GM23338 (cell line): ENCODE results near the gene CELF2. TPM values are rescaled to one million over a fixed set of nuclear protein-coding genes. Genes with fewer than 3 reads are reported as not detected.

Experiments used
- ATAC-seq: fragments of 200-7000 bp; cut with Tn5 transposase; 3 replicates; pipeline ENCODE4 v1.9.1; 2020
- DNase-seq: peaks from one replicate; pipeline ENCODE4 v3.0.0-alpha.2; 2015; ENCODE audit warnings: low spot score
- H2AFZ ChIP-seq: fragments of 200-600 bp; sonication (generic); 2 replicates; pipeline ENCODE4 v1.8.0; 2016; ENCODE audit warnings: antibody characterized with exemption, mild to moderate bottlenecking, moderate library complexity
- H3F3A ChIP-seq: fragments of 200-600 bp; sonication (generic); replicated peaks from 2 replicates; pipeline ENCODE4 v1.8.0; 2017; ENCODE audit warnings: antibody characterized with exemption, mixed run types, low read depth
- H3K27ac ChIP-seq: fragments of 200-600 bp; sonication (generic); 2 replicates; pipeline ENCODE4 v1.6.1; 2016; ENCODE audit warnings: low read depth
- H3K27me3 ChIP-seq: fragments of 200-600 bp; sonication (generic); 2 replicates; pipeline ENCODE4 v1.8.0; 2016; ENCODE audit warnings: mild to moderate bottlenecking, mixed run types, moderate library complexity; ENCODE audit not compliant: insufficient read depth
- H3K36me3 ChIP-seq: fragments of 200-600 bp; sonication (generic); 2 replicates; pipeline ENCODE4 v1.8.0; 2016; ENCODE audit warnings: mild to moderate bottlenecking; ENCODE audit not compliant: insufficient read depth
- H3K4me1 ChIP-seq: fragments of 200-600 bp; sonication (generic); 2 replicates; pipeline ENCODE4 v1.8.0; 2016; ENCODE audit warnings: mild to moderate bottlenecking, moderate library complexity; ENCODE audit not compliant: insufficient read depth
- H3K4me2 ChIP-seq: fragments of 200-600 bp; sonication (generic); 2 replicates; pipeline ENCODE4 v1.7.1; 2017; ENCODE audit warnings: mixed run types
- H3K4me3 ChIP-seq: fragments of 200-600 bp; sonication (generic); 2 replicates; pipeline ENCODE4 v1.6.1; 2016; ENCODE audit warnings: mixed run types
- H3K79me2 ChIP-seq: fragments of 200-600 bp; sonication (generic); replicated peaks from 2 replicates; pipeline ENCODE4 v1.8.0; 2017; ENCODE audit warnings: mild to moderate bottlenecking; ENCODE audit not compliant: insufficient read depth
- H3K9me2 ChIP-seq: fragments of 200-600 bp; sonication (generic); 2 replicates; pipeline ENCODE4 v1.8.0; 2017; ENCODE audit not compliant: insufficient read depth
- H4K20me1 ChIP-seq: fragments of 200-600 bp; sonication (generic); replicated peaks from 2 replicates; pipeline ENCODE4 v1.8.0; 2017; ENCODE audit warnings: mild to moderate bottlenecking; ENCODE audit not compliant: insufficient read depth
- H3K27ac Mint-ChIP-seq: 2 replicates; pipeline ENCODE4 v1.8.0; 2020; ENCODE audit warnings: inconsistent platforms, mild to moderate bottlenecking, moderate library complexity, mixed read lengths
- H3K27me3 Mint-ChIP-seq: 3 replicates; pipeline ENCODE4 v1.8.0; 2022; ENCODE audit warnings: low read depth, mild to moderate bottlenecking, moderate library complexity, mixed read lengths, inconsistent platforms; ENCODE audit not compliant: insufficient read depth, poor library complexity
- H3K36me3 Mint-ChIP-seq: 3 replicates; pipeline ENCODE4 v1.8.0; 2021; ENCODE audit warnings: low read depth, mild to moderate bottlenecking, inconsistent platforms, moderate library complexity, mixed read lengths
- H3K4me1 Mint-ChIP-seq: 3 replicates; pipeline ENCODE4 v1.8.0; 2020; ENCODE audit warnings: mild to moderate bottlenecking, inconsistent platforms, mixed read lengths
- H3K4me3 Mint-ChIP-seq: 3 replicates; pipeline ENCODE4 v1.8.0; 2021; ENCODE audit warnings: moderate library complexity, mild to moderate bottlenecking, inconsistent platforms, mixed read lengths
- H3K9me3 Mint-ChIP-seq: 3 replicates; pipeline ENCODE4 v1.8.0; 2020; ENCODE audit warnings: moderate library complexity, mild to moderate bottlenecking, inconsistent platforms, mixed read lengths
- CREB1 ChIP-seq: fragments of 250-450 bp; sonication (Bioruptor Pico); IDR thresholded peaks from 2 replicates; pipeline ENCODE4 v1.5.0; 2020; ENCODE audit warnings: low read depth, mild to moderate bottlenecking, moderate library complexity
- EZH2 ChIP-seq: fragments of 200-600 bp; sonication (generic); IDR thresholded peaks from one replicate; pipeline ENCODE4 v1.8.0; 2017; ENCODE audit warnings: antibody characterized with exemption, mild to moderate bottlenecking, low read depth; ENCODE audit not compliant: unreplicated experiment
- EZH2phosphoT487 ChIP-seq: fragments of 200-600 bp; sonication (generic); IDR thresholded peaks from one replicate; pipeline ENCODE4 v1.8.1; 2018; ENCODE audit warnings: antibody characterized with exemption; ENCODE audit not compliant: unreplicated experiment
- JUNB ChIP-seq: IDR thresholded peaks from one replicate; pipeline ENCODE4 v1.6.1; 2016; ENCODE audit warnings: antibody characterized with exemption; ENCODE audit not compliant: unreplicated experiment
- NANOG ChIP-seq: IDR thresholded peaks from 2 replicates; pipeline ENCODE4 v1.6.1; 2016; ENCODE audit warnings: antibody characterized with exemption, borderline replicate concordance
- POLR2AphosphoS5 ChIP-seq: IDR thresholded peaks from 2 replicates; pipeline ENCODE4 v1.6.1; 2016; ENCODE audit warnings: antibody characterized with exemption, low read depth
- STAT1 ChIP-seq: IDR thresholded peaks from one replicate; pipeline ENCODE4 v1.6.1; 2016; ENCODE audit warnings: antibody characterized with exemption; ENCODE audit not compliant: unreplicated experiment
- ZNF114 ChIP-seq: fragments of 250-450 bp; sonication (Bioruptor Pico); IDR thresholded peaks from 2 replicates; pipeline ENCODE4 v1.5.0; 2020; ENCODE audit warnings: mild to moderate bottlenecking, moderate library complexity
- ZNF331 ChIP-seq: fragments of 250-450 bp; sonication (Bioruptor Pico); IDR thresholded peaks from 2 replicates; pipeline ENCODE4 v1.5.0; 2020; ENCODE audit warnings: low read depth, mild to moderate bottlenecking, moderate library complexity
- polyA plus RNA-seq: library from polyadenylated mRNA; unstranded; fragments of >200 nt; fragmentation: Nextera tagmentation; extraction: Ambion mirVana; gene quantifications from 2 replicates; pipeline ENCODE4 v1.2.1, GENCODE V29; 2016
- total RNA-seq: library from RNA; depleted of rRNA; stranded (reverse); fragments of >200 nt; shearing (Covaris generic); gene quantifications from 2 replicates; pipeline ENCODE4 v1.2.3, GENCODE V29; 2014
- TF ChIP-seq, protein P1 (sequence below): fragments of 250-450 bp; sonication (Bioruptor Pico); IDR thresholded peaks from 2 replicates; pipeline ENCODE4 v1.5.0; 2020; ENCODE audit warnings: mild to moderate bottlenecking, moderate library complexity
- TF ChIP-seq, protein P2 (sequence below), 2 experiments: fragments of 200-600 bp in 1 of 2; sonication (generic) in 1 of 2; conservative IDR thresholded peaks; 2 replicates each; pipeline versions ENCODE4 v1.5.1 to v1.6.1; 2016 to 2017; ENCODE audit warnings: antibody characterized with exemption in 2 of 2, low read depth in 2 of 2, mild to moderate bottlenecking in 2 of 2, moderate library complexity in 1 of 2
- TF ChIP-seq, protein P3 (sequence below): IDR thresholded peaks from one replicate; pipeline ENCODE4 v1.6.1; 2018; ENCODE audit warnings: antibody characterized with exemption; ENCODE audit not compliant: unreplicated experiment
- TF ChIP-seq, protein P4 (sequence below): IDR thresholded peaks from 2 replicates; pipeline ENCODE4 v1.6.1; 2016; ENCODE audit warnings: antibody characterized with exemption

The CELF2 gene
- total and polyA plus RNA-seq, 2 experiments from 2014 or later: 18.1 to 22.5 TPM

DNA sequence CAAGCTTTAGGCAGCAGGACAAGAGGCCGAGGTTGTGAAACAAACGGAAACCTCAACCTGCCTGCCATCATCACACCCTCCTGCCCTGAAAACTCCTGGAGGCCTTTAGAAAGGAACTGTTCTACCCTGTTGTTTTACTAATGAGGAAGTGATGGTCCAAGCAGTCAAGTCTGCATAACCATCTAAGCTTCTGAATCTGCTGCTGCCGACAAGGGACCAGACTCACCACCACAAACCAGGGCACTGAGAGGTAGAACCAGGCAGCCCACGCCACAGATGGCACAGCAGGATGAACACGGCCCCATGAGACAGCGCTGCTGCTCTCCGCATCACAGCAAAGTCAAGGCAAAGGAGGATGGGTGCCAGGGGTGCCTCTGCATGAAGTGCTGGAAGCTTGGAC lies 209.4 kb downstream of the CELF2 start:
- Histone ChIP-seq H2AFZ (no peak overlapping the region), H4K20me1 (no peaks in the 10 kb centered on the region), H3F3A (no peaks in the 10 kb centered on the region), H3K79me2 (no peaks in the 10 kb centered on the region), H3K4me3 (no peak overlapping the region), H3K4me1 (peaks cover 12% of the 10 kb centered on the region), H3K27ac (no peak overlapping the region), H3K27me3 (no peaks in the 10 kb centered on the region), H3K36me3 (no peaks in the 10 kb centered on the region), H3K9me2 (no peaks in the 10 kb centered on the region), H3K4me2 (no peak overlapping the region)
- ATAC-seq (no peak), DNase-seq (no peak)
- Mint-ChIP-seq H3K27ac (no peak overlapping the region; the same call in 1 of the 2 replicates), H3K27me3 (peaks cover 2% of the 10 kb centered on the region), H3K4me1 (peaks cover 22% of the 10 kb centered on the region), H3K9me3 (no peaks in the 10 kb centered on the region), H3K36me3 (no peaks in the 10 kb centered on the region), H3K4me3 (no peak overlapping the region)
- TF ChIP-seq EZH2phosphoT487: no peak
- TF ChIP-seq, protein P1, sequence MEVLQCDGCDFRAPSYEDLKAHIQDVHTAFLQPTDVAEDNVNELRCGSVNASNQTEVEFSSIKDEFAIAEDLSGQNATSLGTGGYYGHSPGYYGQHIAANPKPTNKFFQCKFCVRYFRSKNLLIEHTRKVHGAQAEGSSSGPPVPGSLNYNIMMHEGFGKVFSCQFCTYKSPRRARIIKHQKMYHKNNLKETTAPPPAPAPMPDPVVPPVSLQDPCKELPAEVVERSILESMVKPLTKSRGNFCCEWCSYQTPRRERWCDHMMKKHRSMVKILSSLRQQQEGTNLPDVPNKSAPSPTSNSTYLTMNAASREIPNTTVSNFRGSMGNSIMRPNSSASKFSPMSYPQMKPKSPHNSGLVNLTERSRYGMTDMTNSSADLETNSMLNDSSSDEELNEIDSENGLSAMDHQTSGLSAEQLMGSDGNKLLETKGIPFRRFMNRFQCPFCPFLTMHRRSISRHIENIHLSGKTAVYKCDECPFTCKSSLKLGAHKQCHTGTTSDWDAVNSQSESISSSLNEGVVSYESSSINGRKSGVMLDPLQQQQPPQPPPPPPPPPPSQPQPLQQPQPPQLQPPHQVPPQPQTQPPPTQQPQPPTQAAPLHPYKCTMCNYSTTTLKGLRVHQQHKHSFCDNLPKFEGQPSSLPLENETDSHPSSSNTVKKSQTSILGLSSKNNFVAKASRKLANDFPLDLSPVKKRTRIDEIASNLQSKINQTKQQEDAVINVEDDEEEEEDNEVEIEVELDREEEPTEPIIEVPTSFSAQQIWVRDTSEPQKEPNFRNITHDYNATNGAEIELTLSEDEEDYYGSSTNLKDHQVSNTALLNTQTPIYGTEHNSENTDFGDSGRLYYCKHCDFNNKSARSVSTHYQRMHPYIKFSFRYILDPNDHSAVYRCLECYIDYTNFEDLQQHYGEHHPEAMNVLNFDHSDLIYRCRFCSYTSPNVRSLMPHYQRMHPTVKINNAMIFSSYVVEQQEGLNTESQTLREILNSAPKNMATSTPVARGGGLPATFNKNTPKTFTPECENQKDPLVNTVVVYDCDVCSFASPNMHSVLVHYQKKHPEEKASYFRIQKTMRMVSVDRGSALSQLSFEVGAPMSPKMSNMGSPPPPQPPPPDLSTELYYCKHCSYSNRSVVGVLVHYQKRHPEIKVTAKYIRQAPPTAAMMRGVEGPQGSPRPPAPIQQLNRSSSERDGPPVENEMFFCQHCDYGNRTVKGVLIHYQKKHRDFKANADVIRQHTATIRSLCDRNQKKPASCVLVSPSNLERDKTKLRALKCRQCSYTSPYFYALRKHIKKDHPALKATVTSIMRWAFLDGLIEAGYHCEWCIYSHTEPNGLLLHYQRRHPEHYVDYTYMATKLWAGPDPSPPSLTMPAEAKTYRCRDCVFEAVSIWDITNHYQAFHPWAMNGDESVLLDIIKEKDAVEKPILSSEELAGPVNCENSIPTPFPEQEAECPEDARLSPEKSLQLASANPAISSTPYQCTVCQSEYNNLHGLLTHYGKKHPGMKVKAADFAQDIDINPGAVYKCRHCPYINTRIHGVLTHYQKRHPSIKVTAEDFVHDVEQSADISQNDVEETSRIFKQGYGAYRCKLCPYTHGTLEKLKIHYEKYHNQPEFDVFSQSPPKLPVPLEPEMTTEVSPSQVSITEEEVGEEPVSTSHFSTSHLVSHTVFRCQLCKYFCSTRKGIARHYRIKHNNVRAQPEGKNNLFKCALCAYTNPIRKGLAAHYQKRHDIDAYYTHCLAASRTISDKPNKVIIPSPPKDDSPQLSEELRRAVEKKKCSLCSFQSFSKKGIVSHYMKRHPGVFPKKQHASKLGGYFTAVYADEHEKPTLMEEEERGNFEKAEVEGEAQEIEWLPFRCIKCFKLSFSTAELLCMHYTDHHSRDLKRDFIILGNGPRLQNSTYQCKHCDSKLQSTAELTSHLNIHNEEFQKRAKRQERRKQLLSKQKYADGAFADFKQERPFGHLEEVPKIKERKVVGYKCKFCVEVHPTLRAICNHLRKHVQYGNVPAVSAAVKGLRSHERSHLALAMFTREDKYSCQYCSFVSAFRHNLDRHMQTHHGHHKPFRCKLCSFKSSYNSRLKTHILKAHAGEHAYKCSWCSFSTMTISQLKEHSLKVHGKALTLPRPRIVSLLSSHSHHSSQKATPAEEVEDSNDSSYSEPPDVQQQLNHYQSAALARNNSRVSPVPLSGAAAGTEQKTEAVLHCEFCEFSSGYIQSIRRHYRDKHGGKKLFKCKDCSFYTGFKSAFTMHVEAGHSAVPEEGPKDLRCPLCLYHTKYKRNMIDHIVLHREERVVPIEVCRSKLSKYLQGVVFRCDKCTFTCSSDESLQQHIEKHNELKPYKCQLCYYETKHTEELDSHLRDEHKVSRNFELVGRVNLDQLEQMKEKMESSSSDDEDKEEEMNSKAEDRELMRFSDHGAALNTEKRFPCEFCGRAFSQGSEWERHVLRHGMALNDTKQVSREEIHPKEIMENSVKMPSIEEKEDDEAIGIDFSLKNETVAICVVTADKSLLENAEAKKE (CRISPR knock-in tag): no peak
- no peak for TF ChIP-seq CREB1 (CRISPR knock-in tag)
- TF ChIP-seq ZNF331 (CRISPR knock-in tag): no peak
- no peak for TF ChIP-seq EZH2
- TF ChIP-seq NANOG: no peak
- no peak for TF ChIP-seq STAT1
- TF ChIP-seq, protein P2, sequence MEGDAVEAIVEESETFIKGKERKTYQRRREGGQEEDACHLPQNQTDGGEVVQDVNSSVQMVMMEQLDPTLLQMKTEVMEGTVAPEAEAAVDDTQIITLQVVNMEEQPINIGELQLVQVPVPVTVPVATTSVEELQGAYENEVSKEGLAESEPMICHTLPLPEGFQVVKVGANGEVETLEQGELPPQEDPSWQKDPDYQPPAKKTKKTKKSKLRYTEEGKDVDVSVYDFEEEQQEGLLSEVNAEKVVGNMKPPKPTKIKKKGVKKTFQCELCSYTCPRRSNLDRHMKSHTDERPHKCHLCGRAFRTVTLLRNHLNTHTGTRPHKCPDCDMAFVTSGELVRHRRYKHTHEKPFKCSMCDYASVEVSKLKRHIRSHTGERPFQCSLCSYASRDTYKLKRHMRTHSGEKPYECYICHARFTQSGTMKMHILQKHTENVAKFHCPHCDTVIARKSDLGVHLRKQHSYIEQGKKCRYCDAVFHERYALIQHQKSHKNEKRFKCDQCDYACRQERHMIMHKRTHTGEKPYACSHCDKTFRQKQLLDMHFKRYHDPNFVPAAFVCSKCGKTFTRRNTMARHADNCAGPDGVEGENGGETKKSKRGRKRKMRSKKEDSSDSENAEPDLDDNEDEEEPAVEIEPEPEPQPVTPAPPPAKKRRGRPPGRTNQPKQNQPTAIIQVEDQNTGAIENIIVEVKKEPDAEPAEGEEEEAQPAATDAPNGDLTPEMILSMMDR (conservative IDR thresholded peaks at IDR 0.05; ENCODE audit: low read depth in 2 of 2): no peak
- TF ChIP-seq, protein P3, sequence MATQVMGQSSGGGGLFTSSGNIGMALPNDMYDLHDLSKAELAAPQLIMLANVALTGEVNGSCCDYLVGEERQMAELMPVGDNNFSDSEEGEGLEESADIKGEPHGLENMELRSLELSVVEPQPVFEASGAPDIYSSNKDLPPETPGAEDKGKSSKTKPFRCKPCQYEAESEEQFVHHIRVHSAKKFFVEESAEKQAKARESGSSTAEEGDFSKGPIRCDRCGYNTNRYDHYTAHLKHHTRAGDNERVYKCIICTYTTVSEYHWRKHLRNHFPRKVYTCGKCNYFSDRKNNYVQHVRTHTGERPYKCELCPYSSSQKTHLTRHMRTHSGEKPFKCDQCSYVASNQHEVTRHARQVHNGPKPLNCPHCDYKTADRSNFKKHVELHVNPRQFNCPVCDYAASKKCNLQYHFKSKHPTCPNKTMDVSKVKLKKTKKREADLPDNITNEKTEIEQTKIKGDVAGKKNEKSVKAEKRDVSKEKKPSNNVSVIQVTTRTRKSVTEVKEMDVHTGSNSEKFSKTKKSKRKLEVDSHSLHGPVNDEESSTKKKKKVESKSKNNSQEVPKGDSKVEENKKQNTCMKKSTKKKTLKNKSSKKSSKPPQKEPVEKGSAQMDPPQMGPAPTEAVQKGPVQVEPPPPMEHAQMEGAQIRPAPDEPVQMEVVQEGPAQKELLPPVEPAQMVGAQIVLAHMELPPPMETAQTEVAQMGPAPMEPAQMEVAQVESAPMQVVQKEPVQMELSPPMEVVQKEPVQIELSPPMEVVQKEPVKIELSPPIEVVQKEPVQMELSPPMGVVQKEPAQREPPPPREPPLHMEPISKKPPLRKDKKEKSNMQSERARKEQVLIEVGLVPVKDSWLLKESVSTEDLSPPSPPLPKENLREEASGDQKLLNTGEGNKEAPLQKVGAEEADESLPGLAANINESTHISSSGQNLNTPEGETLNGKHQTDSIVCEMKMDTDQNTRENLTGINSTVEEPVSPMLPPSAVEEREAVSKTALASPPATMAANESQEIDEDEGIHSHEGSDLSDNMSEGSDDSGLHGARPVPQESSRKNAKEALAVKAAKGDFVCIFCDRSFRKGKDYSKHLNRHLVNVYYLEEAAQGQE: no peak
- no peak for TF ChIP-seq ZNF114
- TF ChIP-seq POLR2AphosphoS5: no peak
- TF ChIP-seq JUNB: no peak
- TF ChIP-seq, protein P4, sequence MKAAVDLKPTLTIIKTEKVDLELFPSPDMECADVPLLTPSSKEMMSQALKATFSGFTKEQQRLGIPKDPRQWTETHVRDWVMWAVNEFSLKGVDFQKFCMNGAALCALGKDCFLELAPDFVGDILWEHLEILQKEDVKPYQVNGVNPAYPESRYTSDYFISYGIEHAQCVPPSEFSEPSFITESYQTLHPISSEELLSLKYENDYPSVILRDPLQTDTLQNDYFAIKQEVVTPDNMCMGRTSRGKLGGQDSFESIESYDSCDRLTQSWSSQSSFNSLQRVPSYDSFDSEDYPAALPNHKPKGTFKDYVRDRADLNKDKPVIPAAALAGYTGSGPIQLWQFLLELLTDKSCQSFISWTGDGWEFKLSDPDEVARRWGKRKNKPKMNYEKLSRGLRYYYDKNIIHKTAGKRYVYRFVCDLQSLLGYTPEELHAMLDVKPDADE: no peak
